GM19351 (cell line): ENCODE measurements around the gene BBOX1.
"Not testable (repeated sequence)": the region's sequence is repeated elsewhere in the genome, so short reads cannot be mapped to it uniquely, and the experiment has no call there.

Source experiments
- ATAC-seq: cut with Tn5 transposase; IDR thresholded peaks from one replicate; pipeline ENCODE4 v1.9.1; 2021; ENCODE audit warnings: mild to moderate bottlenecking, moderate library complexity; ENCODE audit not compliant: unreplicated experiment

The BBOX1 gene, protein sequence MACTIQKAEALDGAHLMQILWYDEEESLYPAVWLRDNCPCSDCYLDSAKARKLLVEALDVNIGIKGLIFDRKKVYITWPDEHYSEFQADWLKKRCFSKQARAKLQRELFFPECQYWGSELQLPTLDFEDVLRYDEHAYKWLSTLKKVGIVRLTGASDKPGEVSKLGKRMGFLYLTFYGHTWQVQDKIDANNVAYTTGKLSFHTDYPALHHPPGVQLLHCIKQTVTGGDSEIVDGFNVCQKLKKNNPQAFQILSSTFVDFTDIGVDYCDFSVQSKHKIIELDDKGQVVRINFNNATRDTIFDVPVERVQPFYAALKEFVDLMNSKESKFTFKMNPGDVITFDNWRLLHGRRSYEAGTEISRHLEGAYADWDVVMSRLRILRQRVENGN

GRCh38 chr11:27040302-27041115 lies at the start of gene BBOX1:
Gene BBOX1, plus strand, starts transcription at chr11:27040815. Its CDS starts 14,616 bp downstream, at chr11:27055431.
- no peak for ATAC-seq

DNA sequence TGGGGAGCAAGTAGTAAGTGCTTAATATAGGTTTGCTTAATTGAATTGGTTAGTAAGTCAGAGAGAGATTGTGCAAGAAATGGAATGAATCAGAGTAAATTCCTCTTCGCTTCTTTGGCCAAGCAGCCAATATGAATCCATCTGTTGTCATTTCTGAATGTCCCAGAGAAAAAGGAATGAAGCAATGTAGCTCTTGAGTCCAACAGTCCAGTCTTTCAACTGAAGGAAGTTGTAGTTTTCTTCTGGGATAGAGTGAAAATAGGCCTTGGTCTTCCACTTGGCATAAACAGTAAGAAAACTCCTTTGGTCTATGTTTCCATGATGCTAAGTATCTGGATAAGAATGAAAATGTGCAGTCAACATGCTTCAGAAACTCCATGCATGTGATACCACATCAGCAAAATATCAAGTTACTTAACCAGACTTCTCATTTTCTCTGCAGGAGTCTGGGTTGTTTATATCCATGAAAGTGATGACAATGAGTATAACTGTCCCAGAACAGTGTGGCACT lies 48.5 kb upstream of the BBOX1 start:
- ATAC-seq = no peak

DNA sequence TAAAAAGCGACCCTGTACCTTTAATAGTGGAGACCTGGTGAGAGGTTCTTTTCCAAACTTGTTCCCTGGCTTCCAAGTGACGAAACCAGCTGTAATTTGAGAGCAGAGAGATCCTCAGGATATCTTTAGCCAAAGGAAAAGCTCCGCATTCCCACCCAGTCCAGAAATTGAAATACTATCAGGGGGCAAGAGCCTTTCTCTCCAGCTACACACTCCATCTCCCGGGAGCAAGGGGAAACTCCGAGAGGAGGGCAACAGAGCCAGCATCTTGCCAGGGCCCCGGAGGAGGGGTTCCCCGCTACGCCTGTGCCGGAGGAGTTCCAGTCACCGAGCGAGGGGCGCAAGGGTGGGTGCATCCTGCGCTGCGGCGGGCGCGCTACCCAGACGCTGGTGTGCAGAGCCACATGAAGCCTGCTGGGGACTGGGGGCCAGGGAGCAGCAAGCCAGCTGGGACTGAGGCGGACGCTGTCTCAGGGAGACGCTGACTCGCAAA lies 46.6 kb upstream of the BBOX1 start, which contains the start of gene FIBIN:
FIBIN (plus strand) TSS at position 148 of the 493 bp plus-strand sequence. CDS start 415 bp downstream, outside the sequence.
- ATAC-seq = no peak

GRCh38 chr11:26994631-26995095 lies 46.0 kb upstream of the BBOX1 start:
- no peak for ATAC-seq

DNA sequence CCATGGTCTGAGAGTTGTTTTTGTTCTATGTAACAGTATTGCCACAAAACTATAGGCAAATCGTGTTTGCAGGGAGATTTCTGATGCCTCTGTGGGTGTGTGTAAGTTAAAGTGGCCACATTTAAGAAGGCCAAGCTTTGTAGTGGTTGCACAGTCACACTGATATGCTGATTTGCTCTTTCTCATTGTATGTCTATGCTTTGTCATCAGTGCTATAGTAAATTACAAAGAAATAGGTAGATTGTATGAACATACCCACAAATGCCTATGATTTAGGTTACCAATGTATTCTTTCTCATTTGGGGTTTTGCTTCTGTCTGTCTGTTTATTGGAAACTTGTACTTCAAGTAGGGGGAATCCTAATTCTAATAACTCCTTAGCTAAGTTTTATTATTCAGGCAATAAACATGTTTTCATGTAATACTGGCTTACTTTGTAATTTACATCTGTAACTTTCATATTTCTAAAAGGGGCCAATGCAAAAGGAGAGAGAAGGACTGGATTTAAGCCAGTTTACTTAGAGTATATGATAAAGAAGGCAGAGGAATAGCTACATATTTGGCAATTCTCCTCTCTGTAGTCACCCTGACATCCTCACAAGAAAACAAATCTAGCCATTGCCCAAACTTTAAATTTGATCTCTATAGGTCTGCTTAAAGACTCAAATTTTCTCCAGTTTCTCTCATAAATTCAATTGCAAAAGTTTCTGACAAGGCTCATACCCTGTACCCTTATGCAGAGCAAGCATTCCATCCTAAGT lies 44.7 kb upstream of the BBOX1 start:
- no peak for ATAC-seq

DNA sequence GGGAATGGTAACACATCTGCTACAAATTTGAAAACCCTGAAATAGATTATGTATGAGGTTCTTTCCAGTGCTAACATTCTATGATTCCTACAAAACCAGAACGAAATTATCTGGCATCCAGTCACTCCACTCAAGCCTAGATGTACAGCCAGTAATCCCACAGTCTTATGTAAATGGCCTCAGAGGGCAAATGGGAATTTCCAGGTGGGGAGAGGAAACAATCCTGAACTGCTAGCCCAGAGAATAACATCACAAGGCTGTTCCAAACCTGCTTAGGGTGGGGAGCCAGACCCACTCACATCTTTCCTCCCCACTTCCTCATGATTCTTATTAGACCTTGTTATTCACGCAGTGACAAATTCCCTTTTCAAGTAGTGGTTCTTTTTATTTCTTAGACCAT lies 43.2 kb upstream of the BBOX1 start:
- no peak for ATAC-seq

GRCh38 chr11:27001136-27001730 lies 39.4 kb upstream of the BBOX1 start:
- ATAC-seq = not testable (repeated sequence)

DNA sequence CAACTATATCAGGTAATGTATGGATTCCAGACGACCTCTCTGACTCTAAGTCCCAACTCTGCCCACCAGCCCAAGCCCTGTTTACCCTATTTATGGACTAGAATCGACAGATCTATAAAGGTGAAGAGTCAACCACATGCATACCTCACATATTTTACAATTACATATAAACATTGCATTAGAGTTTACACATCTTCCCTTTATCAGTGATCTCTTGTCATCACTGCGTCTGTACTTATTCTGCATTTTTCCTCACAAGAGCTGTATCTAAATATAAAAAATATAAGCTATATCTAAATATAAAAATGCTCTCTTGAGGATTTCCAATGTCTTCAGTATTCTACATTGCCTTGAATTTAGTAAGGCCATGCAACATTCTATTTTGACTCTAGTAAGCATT lies 38.2 kb upstream of the BBOX1 start:
- ATAC-seq = no peak

GRCh38 chr11:27002838-27003237 lies 37.8 kb upstream of the BBOX1 start:
- no peak for ATAC-seq

DNA sequence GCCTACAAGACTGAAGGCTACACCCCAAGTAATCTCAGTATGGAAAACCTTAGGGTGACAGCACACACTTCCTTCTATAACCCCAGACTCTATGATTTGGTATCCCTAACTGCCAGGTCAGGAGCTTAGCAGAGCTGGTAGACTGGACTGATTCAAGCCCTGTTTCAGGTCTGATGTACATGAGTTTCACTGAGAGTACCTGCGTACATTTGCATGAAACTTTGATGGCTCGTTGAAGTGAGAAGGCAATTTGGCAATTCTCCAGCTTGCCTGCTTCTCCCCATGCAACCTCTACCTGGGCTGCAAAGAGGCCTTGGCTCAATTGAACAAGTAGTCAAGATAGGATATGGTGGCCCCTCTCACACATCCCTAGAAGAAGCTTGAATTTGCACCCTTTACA lies 36.5 kb upstream of the BBOX1 start:
- ATAC-seq = no peak

- no peak for ATAC-seq
These were observed 31.6 kb upstream of the BBOX1 start for GRCh38 chr11:27008811-27009535.

DNA sequence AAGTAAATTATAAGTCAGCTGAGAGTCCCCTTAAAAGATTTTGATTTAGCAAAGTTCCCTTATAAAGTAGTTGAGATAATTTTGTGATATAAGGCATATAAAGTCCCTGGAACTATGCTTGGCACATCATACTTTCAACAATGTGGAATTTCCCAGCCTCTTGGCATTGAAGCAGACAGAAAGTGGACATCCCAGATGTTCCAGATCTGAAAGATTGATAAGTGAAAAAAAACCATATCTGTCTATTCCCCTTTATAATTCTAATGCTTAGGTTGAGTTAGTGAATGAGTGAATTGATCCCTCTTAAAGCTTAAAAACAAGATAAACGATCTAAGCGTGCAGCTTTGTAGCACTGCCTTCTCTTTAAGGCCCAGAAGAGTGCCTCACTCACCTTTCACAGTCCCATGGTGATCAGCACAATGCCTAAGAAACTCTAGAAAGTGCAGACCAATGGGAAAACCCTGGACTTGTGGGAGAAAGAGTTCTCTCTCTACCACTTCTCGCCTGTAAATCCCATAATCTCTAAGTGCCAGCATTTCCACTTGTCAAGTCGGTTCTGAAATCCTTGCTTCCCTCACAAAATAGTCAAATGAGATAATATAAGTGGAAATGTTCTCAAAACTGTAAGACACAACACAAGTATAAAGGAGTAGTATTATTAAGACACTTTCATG lies 28.9 kb upstream of the BBOX1 start:
- ATAC-seq = no peak

DNA sequence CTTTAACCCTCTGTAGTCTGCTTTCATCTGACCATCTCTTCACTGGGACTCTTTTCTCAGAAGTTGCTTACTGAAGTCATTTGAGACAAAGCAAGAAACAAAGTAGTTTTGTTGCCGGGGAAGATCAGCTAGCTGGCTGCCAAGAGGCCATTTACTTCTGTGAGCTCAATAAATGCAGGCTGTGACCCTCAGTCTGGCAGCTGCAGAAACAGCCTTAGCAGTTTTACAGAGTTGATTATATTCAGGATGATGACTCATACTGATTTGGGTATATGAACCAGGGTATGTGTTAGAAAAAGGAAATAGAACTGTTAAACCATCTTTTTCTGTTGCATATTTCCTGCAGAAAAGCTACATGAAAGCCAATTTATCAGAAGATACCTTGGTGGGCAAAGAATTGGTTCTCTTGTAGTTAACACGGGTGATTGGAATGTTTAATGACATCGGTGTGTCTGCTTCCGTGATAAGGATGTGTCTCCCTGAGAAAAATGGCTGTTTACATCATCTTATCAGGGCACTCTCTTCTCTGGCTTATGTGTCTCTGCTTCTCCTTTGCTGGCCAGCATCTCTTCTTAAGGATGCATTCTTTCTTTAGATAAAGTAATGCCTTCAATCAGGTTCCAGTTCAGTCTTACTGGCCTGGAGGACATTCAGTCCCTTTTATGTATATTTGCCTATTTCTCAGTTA lies 28.2 kb upstream of the BBOX1 start:
- ATAC-seq = no peak

DNA sequence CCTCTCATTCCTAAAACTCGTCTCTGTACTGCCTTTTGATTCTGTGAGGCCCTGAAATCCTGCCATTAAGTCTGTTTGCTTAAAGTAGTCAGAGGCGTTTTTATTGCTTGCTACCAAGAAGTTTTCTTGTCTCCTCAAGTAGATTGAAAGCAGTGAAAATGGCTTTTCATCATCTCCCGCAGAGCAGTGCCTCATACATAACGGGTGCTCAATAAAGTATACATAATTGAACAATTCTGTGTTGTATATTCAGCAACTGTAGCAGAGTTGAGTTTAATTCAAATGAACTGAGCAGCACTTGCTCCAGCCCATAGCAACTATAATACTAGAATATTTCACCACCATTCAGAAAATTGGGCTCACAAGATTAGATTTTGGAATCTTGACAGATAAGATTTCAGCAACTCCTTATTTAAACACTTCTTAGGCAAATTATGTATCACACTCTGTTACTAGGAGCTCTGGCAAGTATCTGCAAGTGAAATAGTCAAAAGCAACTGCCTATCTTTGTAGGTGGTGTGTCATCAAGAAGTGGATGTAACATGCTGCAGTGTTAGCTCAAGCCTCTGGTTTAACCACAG lies 26.7 kb upstream of the BBOX1 start:
- no peak for ATAC-seq

DNA sequence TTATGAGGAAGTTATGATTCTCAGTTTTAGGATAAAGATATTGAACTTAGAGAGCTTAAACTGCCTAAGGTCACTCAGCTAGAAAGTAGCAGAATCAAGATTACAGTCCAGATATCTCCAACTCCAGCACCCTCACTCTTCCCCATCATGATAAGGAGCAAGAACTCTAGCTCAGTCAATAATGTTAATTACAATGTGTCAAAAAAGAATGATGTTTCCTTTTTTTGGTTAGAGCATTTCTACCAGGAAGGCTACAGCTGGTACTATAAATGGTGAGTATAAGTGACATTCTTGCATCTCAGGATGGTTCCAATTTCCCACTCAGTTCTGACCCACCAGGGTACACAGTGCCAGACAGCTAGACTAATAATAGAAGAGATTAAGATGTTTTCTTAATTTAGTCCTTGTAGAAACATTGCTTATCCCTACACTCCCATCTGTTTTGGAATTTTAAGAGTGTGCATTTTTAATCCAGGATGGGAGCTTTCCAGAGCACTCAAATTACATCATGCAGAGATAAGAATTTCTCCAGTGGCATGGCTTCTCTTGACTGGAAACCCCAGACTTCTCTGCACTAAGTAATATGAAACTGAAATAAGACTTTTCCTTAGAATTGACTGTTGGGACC lies 21.6 kb upstream of the BBOX1 start:
- ATAC-seq = no peak

- ATAC-seq = no peak
These were observed 19.9 kb upstream of the BBOX1 start for GRCh38 chr11:27020751-27021150.

DNA sequence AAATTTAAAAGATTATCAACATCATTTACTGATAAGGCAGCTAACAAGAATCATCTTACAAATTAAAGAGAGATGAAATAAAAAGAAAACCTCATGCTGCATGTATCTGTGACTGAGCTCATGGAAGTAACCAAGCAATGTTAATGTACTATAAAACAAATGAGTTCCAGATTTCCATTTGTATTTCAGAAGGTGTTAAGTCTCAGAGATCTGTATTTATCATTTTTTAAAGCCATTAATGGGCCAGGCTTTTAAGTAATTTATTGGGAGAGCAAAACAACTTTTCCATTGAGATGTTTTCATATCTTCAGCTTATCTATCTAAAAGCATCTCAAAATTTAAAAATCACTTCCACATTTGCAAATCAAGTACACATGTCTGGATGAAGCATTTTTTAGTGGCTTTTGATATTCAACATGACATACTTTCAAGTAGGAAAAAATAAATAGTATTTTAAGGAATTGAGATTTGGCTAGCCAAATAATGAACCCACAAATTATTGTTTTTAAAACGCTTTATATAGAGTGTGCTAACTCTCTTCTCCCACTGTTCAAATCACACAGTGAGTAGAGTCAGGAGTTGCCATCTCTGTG lies 17.9 kb upstream of the BBOX1 start:
- ATAC-seq = no peak
